HEK293 (cell line): ENCODE results near the gene SAG.

Experiments
- CTCF ChIA-PET: fragments of 350-600 bp; formaldehyde crosslinking; extraction: SDS; loops from one replicate; lab custom pipeline; 2021; ENCODE audit warnings: antibody characterized with exemption; lab: Yijun Ruan, JAX
- POLR2A ChIA-PET: fragments of 300-600 bp; formaldehyde crosslinking; extraction: SDS; loops from one replicate; lab custom pipeline; 2020; ENCODE audit warnings: antibody characterized with exemption, inconsistent platforms; lab: Yijun Ruan, JAX
- H3K27ac ChIP-seq: fragments of 200-500 bp; sonication (Bioruptor generic); 2 replicates; pipeline ENCODE4 v1.5.1; 2014; ENCODE audit warnings: low read depth, low read length, control low read depth, inconsistent platforms; ENCODE audit errors: extremely low read depth
- H3K36me3 ChIP-seq, 2 experiments: fragments of 200-500 bp in 1 of 2; sonication (Bioruptor generic) in 1 of 2; 1 replicate in 1 of 2; 2 replicates in 1 of 2; pipeline ENCODE4 v1.5.1; 2014 to 2017; ENCODE audit warnings: inconsistent platforms in 2 of 2, low read length in 2 of 2; ENCODE audit not compliant: control insufficient read depth in 2 of 2, insufficient read depth in 1 of 2
- H3K4me1 ChIP-seq: fragments of 200-500 bp; sonication (Bioruptor generic); 2 replicates; pipeline ENCODE4 v1.5.1; 2014; ENCODE audit warnings: mild to moderate bottlenecking, low read length, inconsistent platforms; ENCODE audit not compliant: control insufficient read depth, insufficient read depth
- H3K4me3 ChIP-seq: 2 replicates; pipeline ENCODE4 v1.5.1; 2011; ENCODE audit warnings: low read depth, mild to moderate bottlenecking, control low read depth, low read length, moderate library complexity
- H3K9me3 ChIP-seq: fragments of 200-500 bp; sonication (Bioruptor generic); 2 replicates; pipeline ENCODE4 v1.5.1; 2014; ENCODE audit warnings: low read depth, low read length, inconsistent platforms; ENCODE audit not compliant: control insufficient read depth, insufficient read depth
- HOXD13 ChIP-seq: sonication (generic); formaldehyde crosslinking; IDR thresholded peaks from 2 replicates; pipeline ENCODE4 v1.8.0; 2022; ENCODE audit warnings: missing genetic modification reagents, borderline replicate concordance
- INSM2 ChIP-seq: fragments of 450-650 bp; formaldehyde crosslinking; IDR thresholded peaks from 2 replicates; pipeline ENCODE4 v1.5.1; 2016; ENCODE audit warnings: missing biosample characterization, missing genetic modification characterization
- KLF10 ChIP-seq: fragments of 450-650 bp; IDR thresholded peaks from 2 replicates; pipeline ENCODE4 v1.5.1; 2018; ENCODE audit warnings: missing biosample characterization, mild to moderate bottlenecking, missing genetic modification characterization
- SP3 ChIP-seq: fragments of 450-650 bp; formaldehyde crosslinking; IDR thresholded peaks from 2 replicates; pipeline ENCODE4 v1.5.1; 2016; ENCODE audit warnings: missing biosample characterization, missing genetic modification characterization
- TCF7L2 ChIP-seq: IDR thresholded peaks from 2 replicates; pipeline ENCODE4 v1.6.1; 2011; ENCODE audit warnings: low read depth, mild to moderate bottlenecking, inconsistent platforms, low read length, moderate library complexity, borderline replicate concordance
- ZBTB10 ChIP-seq: fragments of 450-650 bp; formaldehyde crosslinking; IDR thresholded peaks from 2 replicates; pipeline ENCODE4 v1.5.1; 2016; ENCODE audit warnings: missing biosample characterization, missing genetic modification characterization
- ZBTB6 ChIP-seq: fragments of 450-650 bp; formaldehyde crosslinking; IDR thresholded peaks from 2 replicates; pipeline ENCODE4 v1.5.1; 2017; ENCODE audit warnings: missing biosample characterization, missing genetic modification characterization
- ZIC2 ChIP-seq: fragments of 450-650 bp; formaldehyde crosslinking; IDR thresholded peaks from 2 replicates; pipeline ENCODE4 v1.5.1; 2016; ENCODE audit warnings: missing biosample characterization, missing genetic modification characterization
- ZNF112 ChIP-seq: fragments of 450-650 bp; formaldehyde crosslinking; IDR thresholded peaks from 2 replicates; pipeline ENCODE4 v1.5.0; 2017; ENCODE audit warnings: missing biosample characterization, missing genetic modification characterization
- ZNF121 ChIP-seq: fragments of 450-650 bp; formaldehyde crosslinking; IDR thresholded peaks from 2 replicates; pipeline ENCODE4 v1.5.1; 2016; ENCODE audit warnings: missing biosample characterization, missing genetic modification characterization
- ZNF148 ChIP-seq: fragments of 450-650 bp; formaldehyde crosslinking; IDR thresholded peaks from 2 replicates; pipeline ENCODE4 v1.5.0; 2017; ENCODE audit warnings: missing biosample characterization, missing genetic modification characterization, borderline replicate concordance
- ZNF184 ChIP-seq: fragments of 450-650 bp; IDR thresholded peaks from 2 replicates; pipeline ENCODE4 v1.5.1; 2018; ENCODE audit warnings: missing biosample characterization, mild to moderate bottlenecking, missing genetic modification characterization
- ZNF302 ChIP-seq: fragments of 450-650 bp; formaldehyde crosslinking; IDR thresholded peaks from 2 replicates; pipeline ENCODE4 v1.5.1; 2016; ENCODE audit warnings: missing biosample characterization, missing genetic modification characterization, low read depth
- ZNF335 ChIP-seq: fragments of 450-650 bp; formaldehyde crosslinking; conservative IDR thresholded peaks from 2 replicates; pipeline ENCODE4 v1.5.1; 2016; ENCODE audit warnings: missing biosample characterization, missing genetic modification characterization
- ZNF501 ChIP-seq: fragments of 450-650 bp; formaldehyde crosslinking; IDR thresholded peaks from 2 replicates; pipeline ENCODE4 v1.5.1; 2016; ENCODE audit warnings: missing biosample characterization, missing genetic modification characterization
- ZNF544 ChIP-seq: fragments of 450-650 bp; formaldehyde crosslinking; IDR thresholded peaks from 2 replicates; pipeline ENCODE4 v1.5.0; 2017; ENCODE audit warnings: missing biosample characterization, missing genetic modification characterization
- ZNF561 ChIP-seq: fragments of 450-650 bp; IDR thresholded peaks from 2 replicates; pipeline ENCODE4 v1.5.1; 2018; ENCODE audit warnings: missing biosample characterization, missing genetic modification characterization, borderline replicate concordance
- ZNF707 ChIP-seq: fragments of 450-650 bp; formaldehyde crosslinking; IDR thresholded peaks from 2 replicates; pipeline ENCODE4 v1.5.1; 2016; ENCODE audit warnings: missing biosample characterization, missing genetic modification characterization
- ZNF830 ChIP-seq: fragments of 450-650 bp; IDR thresholded peaks from 2 replicates; pipeline ENCODE4 v1.5.0; 2018; ENCODE audit warnings: missing biosample characterization, missing genetic modification characterization, low read depth, mild to moderate bottlenecking, moderate library complexity
- ZNF843 ChIP-seq: fragments of 450-650 bp; formaldehyde crosslinking; IDR thresholded peaks from 2 replicates; pipeline ENCODE4 v1.5.1; 2016; ENCODE audit warnings: missing biosample characterization, missing genetic modification characterization

The SAG gene

GRCh38 chr2:233266481-233266880 is 41.1 kb upstream of the SAG start:
- H3K36me3 ChIP-seq, result peaks cover 50 to 96% of the 10 kb centered on the region in 2 experiments
- TF ChIP-seq ZNF184 (tag by site-specific recombination), result no peak
- TF ChIP-seq ZIC2, result no peak
- TF ChIP-seq ZBTB6 (tag by site-specific recombination), result no peak
- TF ChIP-seq ZNF112 (tag by site-specific recombination), result no peak
- no peak for TF ChIP-seq HOXD13 (CRISPR knock-in tag)
- no peak for TF ChIP-seq ZNF707 (tag by site-specific recombination)
- TF ChIP-seq SP3, result no peak
- no peak for TF ChIP-seq ZNF830 (tag by site-specific recombination)
- no peak for TF ChIP-seq TCF7L2
- TF ChIP-seq ZNF843 (tag by site-specific recombination), result no peak
- TF ChIP-seq KLF10 (tag by site-specific recombination), result no peak
- no peak for TF ChIP-seq ZNF544 (tag by site-specific recombination)
- no peak for TF ChIP-seq ZNF561 (tag by site-specific recombination)
- TF ChIP-seq ZNF302 (tag by site-specific recombination), result no peak
- H3K9me3 ChIP-seq, result no peaks in the 10 kb centered on the region
- H3K27ac ChIP-seq, result no peak overlapping the region
- ChIA-PET POLR2A (no interaction called here), CTCF (no interaction called here)
- H3K4me1 ChIP-seq, result no peaks in the 10 kb centered on the region
- no peak overlapping the region for H3K4me3 ChIP-seq

GRCh38 chr2:233267516-233268245 is 39.9 kb upstream of the SAG start:
- Histone ChIP-seq H3K4me3 (no peak overlapping the region), H3K4me1 (no peaks in the 10 kb centered on the region), H3K27ac (no peak overlapping the region), H3K36me3 (peaks cover 43 to 96% of the 10 kb centered on the region in 2 experiments), H3K9me3 (no peaks in the 10 kb centered on the region)
- ChIA-PET POLR2A (interaction anchor here (1.0 kb wide), 1 partner anchor 120 kb away, joined by 3 read pairs; no protein-coding TSS in a partner anchor), CTCF (interaction anchor here (1.0 to 1.4 kb wide), 2 partner anchors 16 to 657 kb away, joined by 3 to 5 read pairs; partner anchors contain the start of gene ATG16L1)
- TF ChIP-seq ZNF121 (tag by site-specific recombination) (no peak), ZNF148 (tag by site-specific recombination) (no peak), ZBTB10 (no peak), ZNF335 (tag by site-specific recombination) (no peak), ZNF501 (tag by site-specific recombination) (no peak), ZNF843 (tag by site-specific recombination) (no peak), INSM2 (tag by site-specific recombination) (no peak), ZNF561 (tag by site-specific recombination) (no peak)
